Measurements from ENCODE around the gene TAAR1. TPM values are rescaled to one million over a fixed set of nuclear protein-coding genes. Genes with fewer than 3 reads are reported as not detected.

The TAAR1 gene
- total and polyA plus RNA-seq, 2 donors (not counting 3 experiments of a cell fraction or from before 2014, with no cell fraction given): not detected

GRCh38 chr6:132651062-132651461, 7.9 kb downstream of the TAAR1 start:
- TF ChIP-seq JUN (IDR thresholded peaks at IDR 0.05; ENCODE audit: borderline replicate concordance, insufficient read depth, insufficient read length, low read depth) (no peak), POLR2AphosphoS5 (IDR thresholded peaks at IDR 0.05; ENCODE audit: insufficient read depth, low read depth, low read length) (no peak), MAX (IDR thresholded peaks at IDR 0.05; ENCODE audit: insufficient read depth, insufficient read length) (no peak), MYC (IDR thresholded peaks at IDR 0.05; ENCODE audit: low read depth, low read length) (no peak), CTCF (IDR thresholded peaks at IDR 0.05; ENCODE audit: extremely low read depth in 1 of 2, insufficient read depth in 1 of 2, low read depth in 1 of 2, low read length in 2 of 2) (no peak), FOS (IDR thresholded peaks at IDR 0.05; ENCODE audit: borderline replicate concordance, insufficient read depth, low read length) (no peak), GATA2 (IDR thresholded peaks at IDR 0.05; ENCODE audit: insufficient read depth, insufficient read length, low read depth, low read length) (no peak), EZH2 (IDR thresholded peaks at IDR 0.05; ENCODE audit: borderline replicate concordance, low read depth, low read length, severe bottlenecking) (no peak), POLR2A (IDR thresholded peaks at IDR 0.05; ENCODE audit: low read depth, low read length) (no peak)
- dilution Hi-C loops (cut with MboI; ENCODE audit: extremely low pct_ligation_motif_present, low sequenced_read_pairs): no loop called here
- Histone ChIP-seq H3K9me3 (replicated peaks; ENCODE audit: control insufficient read depth, insufficient read depth, low read length) (no peaks in the 10 kb centered on the region), H3K27ac (ENCODE audit: insufficient read depth, low read depth, low read length) (no peak overlapping the region), H4K20me1 (replicated peaks; ENCODE audit: control insufficient read depth, extremely low read depth, insufficient read depth, low read length) (no peaks in the 10 kb centered on the region), H3K4me3 (replicated peaks in 1 of 3; ENCODE audit: insufficient read depth in 1 of 3, low read depth in 1 of 3, low read length in 3 of 3) (no peak overlapping the region), H3K9me1 (replicated peaks; ENCODE audit: control insufficient read depth, extremely low read depth, insufficient read depth, low read length) (no peaks in the 10 kb centered on the region), H2AFZ (ENCODE audit: low read depth, low read length) (no peak overlapping the region), H3K9ac (replicated peaks; ENCODE audit: extremely low read depth, insufficient read depth, low read length) (no peak overlapping the region), H3K4me2 (ENCODE audit: insufficient read depth, low read length) (no peak overlapping the region), H3K79me2 (ENCODE audit: control insufficient read depth, insufficient read depth, low read length) (no peaks in the 10 kb centered on the region), H3K27me3 (ENCODE audit: control insufficient read depth in 2 of 2, insufficient read depth in 2 of 2, low read length in 2 of 2) (no peaks in the 10 kb centered on the region), H3K4me1 (ENCODE audit: control insufficient read depth, extremely low read depth, insufficient read depth, low read length) (no peaks in the 10 kb centered on the region), H3K36me3 (ENCODE audit: control insufficient read depth in 2 of 2, extremely low read depth in 1 of 2, insufficient read depth in 2 of 2, low read length in 2 of 2) (no peaks in the 10 kb centered on the region)
- intact Hi-C loops (cut with micrococcal nuclease): no loop called here
- CTCF ChIA-PET: no interaction called here
- no peak for FAIRE-seq
- no peak for DNase-seq (ENCODE audit: low read depth, low spot score)
- BruUV-seq (replicated peaks): no TSS peak
- POLR2A ChIA-PET: no interaction called here
